Liver (tissue), 4 donors: ENCODE measurements around the gene IGHMBP2. TPM values are rescaled to one million over a fixed set of nuclear protein-coding genes. Genes with fewer than 3 reads are reported as not detected.

Source experiments
- polyA plus RNA-seq, 2 donors: library from polyadenylated mRNA; stranded (reverse) in 1 of 2; unstranded in 1 of 2; fragments of 200-250 nt in 1 of 2; fragments of >200 nt in 1 of 2; fragmentation: Nextera tagmentation in 1 of 2; extraction: Ambion mirVana in 1 of 2; gene quantifications; one replicate each; pipeline versions ENCODE4 v1.2.1 to v1.2.3, GENCODE V29; 2013 to 2015
- total RNA-seq, 2 donors: library from RNA; depleted of rRNA; stranded (reverse); fragments of >200 nt; gene quantifications; one replicate each; pipeline ENCODE4 v1.2.3, GENCODE V29; 2014
- donor health status: healthy.
- donor health status: healthy.
- donor health status: healthy.

Gene IGHMBP2
- total and polyA plus RNA-seq, 4 donors: 5.7 to 14.0 (median 7.0) TPM

Other genes starting within 250 kb of the IGHMBP2 start
- gene GAL, start 219.3 kb upstream of the IGHMBP2 start, total RNA-seq: under 1 TPM in 1 of 2 donors, not detected in 1; 0.47 TPM
- not detected for gene GAL, start 219.3 kb upstream of the IGHMBP2 start, polyA plus RNA-seq
- 1 to 10 TPM in 1 of 2 donors, under 1 TPM in 1; 0.42 to 2.5 TPM for gene TESMIN, start 152.4 kb upstream of the IGHMBP2 start, total RNA-seq
- under 1 TPM; 0.27 to 0.82 TPM for gene TESMIN, start 152.4 kb upstream of the IGHMBP2 start, polyA plus RNA-seq
- 100 to 1,000 TPM in 1 of 2 donors, 10 to 100 TPM in 1; 48.0 to 232 TPM for gene CPT1A, start 62.0 kb upstream of the IGHMBP2 start, total RNA-seq
- gene CPT1A, start 62.0 kb upstream of the IGHMBP2 start, polyA plus RNA-seq: 10 to 100 TPM; 17.2 to 73.9 TPM
- 10 to 100 TPM; 22.3 to 22.8 TPM for gene MRPL21, start 59 bp upstream of the IGHMBP2 start, total RNA-seq
- gene MRPL21, start 59 bp upstream of the IGHMBP2 start, polyA plus RNA-seq: 10 to 100 TPM; 48.1 to 76.8 TPM
- gene MRGPRD, start 77.1 kb downstream of the IGHMBP2 start, total RNA-seq: not detected
- not detected for gene MRGPRD, start 77.1 kb downstream of the IGHMBP2 start, polyA plus RNA-seq
- 1 to 10 TPM; 1.9 to 3.0 TPM for gene MRGPRF, start 109.4 kb downstream of the IGHMBP2 start, total RNA-seq
- gene MRGPRF, start 109.4 kb downstream of the IGHMBP2 start, polyA plus RNA-seq: 1 to 10 TPM; 1.1 to 4.8 TPM
- gene TPCN2, start 145.0 kb downstream of the IGHMBP2 start, total RNA-seq: 10 to 100 TPM; 15.2 to 20.8 TPM
- gene TPCN2, start 145.0 kb downstream of the IGHMBP2 start, polyA plus RNA-seq: 1 to 10 TPM; 6.4 to 9.0 TPM